ENCODE data around the gene EFNB2.

The EFNB2 gene

GRCh38 chr13:106550570-106551135, 15.2 kb upstream of the EFNB2 start:
- no peak for DNase-seq (ENCODE audit: low spot score)
- no peak for FAIRE-seq

GRCh38 chr13:106548064-106548696, 12.7 kb upstream of the EFNB2 start:
- no peak for DNase-seq (ENCODE audit: low spot score)
- no peak for FAIRE-seq

- no peak for DNase-seq (ENCODE audit: low spot score)
- FAIRE-seq: no peak
These were observed 6.4 kb upstream of the EFNB2 start for GRCh38 chr13:106541826-106542225.

DNA sequence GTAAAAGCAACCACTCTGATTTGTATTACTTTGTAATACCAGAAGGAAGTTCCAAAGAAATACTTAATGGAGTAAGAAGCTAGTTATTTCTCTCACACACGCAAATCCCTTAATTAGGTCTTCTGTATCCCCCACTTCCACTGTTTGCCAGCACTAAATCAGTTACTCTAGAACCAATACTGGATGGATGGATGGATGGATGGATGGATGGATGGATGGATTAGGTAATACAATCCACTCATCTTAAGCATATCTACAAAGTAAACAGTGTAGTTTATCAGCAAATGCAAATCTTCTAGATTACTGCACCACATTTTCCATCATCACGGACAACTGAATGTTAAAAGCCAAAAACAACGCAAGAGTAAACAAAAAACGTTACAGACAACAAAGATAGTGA, 5.2 kb upstream of the EFNB2 start:
- DNase-seq (ENCODE audit: low spot score) (no peak), FAIRE-seq (no peak)

- no peak for FAIRE-seq
- DNase-seq (ENCODE audit: low spot score): no peak
These were observed 2.1 kb upstream of the EFNB2 start for GRCh38 chr13:106537521-106537920.

DNA sequence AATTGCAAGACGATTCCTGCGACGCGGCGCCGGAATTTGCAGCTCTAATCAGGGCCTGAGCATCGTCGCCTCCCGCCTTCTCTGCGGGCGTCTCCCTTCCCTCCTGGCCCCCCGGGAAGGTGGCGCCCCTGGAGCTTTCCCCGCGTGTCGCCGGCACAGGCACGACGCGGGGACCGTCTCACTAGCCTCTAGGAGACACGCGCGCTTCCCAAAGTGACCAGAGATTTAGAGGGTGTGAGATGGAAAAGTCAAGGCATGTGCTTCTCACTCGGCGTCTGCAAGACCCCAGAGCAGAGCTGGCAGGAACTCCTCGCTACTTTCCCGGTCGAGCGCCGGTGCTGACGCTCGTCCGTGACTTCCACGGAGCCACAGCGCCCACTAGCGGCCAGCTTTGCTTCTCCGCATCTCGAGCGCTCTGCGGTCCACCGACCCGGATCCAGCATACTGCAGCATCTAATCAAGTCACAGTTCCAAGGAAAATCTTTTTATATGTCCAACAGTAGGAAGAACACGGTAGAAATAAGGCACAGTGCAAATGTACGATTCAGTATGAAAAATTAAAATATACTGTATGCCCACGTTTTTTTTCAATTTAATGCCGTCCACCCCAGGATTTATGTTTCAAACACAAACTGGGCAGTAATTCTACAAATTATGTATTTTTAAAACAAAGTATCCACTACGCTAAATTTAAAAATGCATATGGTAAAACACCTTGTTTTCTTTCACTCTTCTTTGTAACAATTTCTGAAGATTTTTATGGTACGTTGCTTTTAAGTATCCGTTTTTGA, 977 bp upstream of the EFNB2 start:
- peak; percentile 14 for DNase-seq (ENCODE audit: low spot score)

DNA sequence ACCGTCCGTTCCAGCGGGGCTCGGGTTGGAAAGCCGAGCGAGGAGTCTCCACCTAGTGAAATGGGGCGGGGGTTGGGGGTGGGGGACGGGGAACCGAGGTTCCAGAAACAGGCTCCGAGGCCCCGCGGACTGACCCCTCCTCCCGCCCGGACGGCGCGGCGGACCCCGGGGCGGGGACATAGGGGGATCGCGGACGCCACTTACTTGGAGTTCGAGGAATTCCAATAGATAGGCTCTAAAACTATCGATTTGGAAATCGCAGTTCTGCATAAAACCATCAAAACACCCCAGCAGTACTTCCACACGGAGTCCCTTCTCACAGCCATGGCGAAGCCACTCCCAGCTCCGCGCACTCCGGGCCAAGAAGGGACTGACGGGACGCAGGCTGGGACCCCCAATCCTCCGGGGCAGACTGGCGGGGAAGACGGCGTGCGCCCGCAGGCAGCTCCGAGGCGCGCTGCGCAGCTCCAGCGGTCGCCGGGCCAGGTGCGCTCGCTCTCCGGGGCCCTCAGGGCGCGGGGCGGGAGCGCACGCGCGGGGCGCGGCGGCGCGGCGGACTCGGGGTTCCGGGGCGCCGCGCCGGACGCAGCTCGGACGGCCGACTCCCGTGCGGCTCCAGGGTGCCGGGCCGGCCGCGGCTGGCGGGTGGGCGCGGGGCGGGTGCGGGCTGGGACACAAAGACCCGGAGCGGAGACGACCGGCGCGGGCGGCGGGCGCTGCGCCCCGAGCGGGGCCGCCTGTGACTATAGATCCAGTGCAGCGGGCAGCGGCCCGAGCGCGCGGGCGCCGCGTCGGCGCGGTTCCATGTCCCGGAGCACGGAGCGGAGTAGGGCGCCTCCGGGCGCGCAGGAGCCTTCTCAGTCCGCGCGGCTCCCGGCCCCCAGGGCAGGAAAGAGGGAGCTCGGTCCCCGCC, 567 bp downstream of the EFNB2 start:
- FAIRE-seq: no peak
- no peak for DNase-seq (ENCODE audit: low spot score)

More for the DNA sequence above, 977 bp upstream of the EFNB2 start:
- FAIRE-seq: no peak

DNA sequence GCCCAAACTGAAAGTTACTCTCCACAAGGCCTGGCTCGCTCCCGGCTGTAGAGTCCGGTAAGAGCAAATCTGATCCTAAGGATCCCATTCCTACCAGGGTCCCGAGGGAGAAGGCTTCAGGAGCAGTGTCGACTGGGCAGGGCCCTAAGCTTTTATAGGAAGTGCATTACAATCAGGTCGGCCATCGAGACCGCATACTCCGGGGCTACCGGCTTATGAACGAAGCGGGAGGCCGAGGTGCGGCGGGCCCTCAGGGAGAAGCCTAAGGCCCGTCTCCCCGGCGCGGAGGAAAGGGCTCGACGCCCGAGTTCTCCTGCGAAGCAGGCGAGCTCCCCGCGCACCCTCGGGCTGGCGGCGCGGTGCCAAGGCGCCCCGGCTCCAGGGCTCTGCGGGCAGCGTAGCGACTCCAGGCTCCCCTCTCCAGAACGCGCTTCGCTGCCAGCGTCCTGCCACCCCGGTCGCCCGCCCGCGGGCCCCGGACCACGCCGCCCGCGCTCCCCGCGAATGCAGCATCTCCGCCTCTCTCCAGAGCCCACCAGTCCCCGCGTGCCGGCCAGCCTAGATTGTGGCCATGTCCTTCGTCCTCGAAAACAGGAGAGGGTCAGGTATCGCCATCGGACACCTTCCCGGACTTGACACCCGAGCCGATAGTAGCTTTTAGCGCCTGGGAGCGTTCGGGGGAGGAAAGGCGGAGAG, 1.4 kb downstream of the EFNB2 start:
- DNase-seq (ENCODE audit: low spot score) (no peak), FAIRE-seq (no peak)

GRCh38 chr13:106533101-106533942, 2.1 kb downstream of the EFNB2 start:
- FAIRE-seq: no peak
- DNase-seq (ENCODE audit: low spot score): no peak

- DNase-seq (ENCODE audit: low spot score): no peak
- FAIRE-seq: no peak
These were observed 3.1 kb downstream of the EFNB2 start for GRCh38 chr13:106532111-106532929.

DNA sequence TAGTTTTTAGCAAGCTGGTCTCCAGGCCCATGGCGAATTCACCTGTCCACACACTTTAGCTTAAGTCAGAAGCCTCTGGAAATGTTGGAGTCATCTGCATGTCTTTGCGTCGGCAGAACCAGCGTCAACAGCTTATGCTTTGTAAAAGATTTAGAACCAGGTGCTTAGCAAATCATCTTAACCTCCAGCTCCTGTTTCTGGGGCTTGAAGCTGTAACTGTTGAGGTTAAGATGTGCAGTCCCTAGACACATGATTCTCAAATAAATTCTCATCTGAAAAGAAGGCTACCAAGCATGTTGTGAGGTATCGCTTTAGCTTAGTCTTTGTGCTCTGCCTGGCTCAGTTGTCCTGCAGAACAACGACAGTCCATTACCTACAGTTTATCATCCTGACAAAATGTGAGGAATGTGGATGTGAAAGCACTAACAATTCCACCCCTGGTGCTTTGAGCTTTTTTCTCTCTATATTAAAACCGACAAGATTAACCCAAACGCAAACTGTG, 4.4 kb downstream of the EFNB2 start:
- FAIRE-seq: no peak

GRCh38 chr13:106530171-106530851, 5.2 kb downstream of the EFNB2 start:
- FAIRE-seq (no peak), DNase-seq (ENCODE audit: low spot score) (no peak)

More for the DNA sequence above, 4.4 kb downstream of the EFNB2 start:
- DNase-seq (ENCODE audit: low spot score): no peak

GRCh38 chr13:106529415-106530170, 5.9 kb downstream of the EFNB2 start:
- DNase-seq (ENCODE audit: low spot score) (no peak), FAIRE-seq (no peak)

GRCh38 chr13:106528718-106529414, 6.6 kb downstream of the EFNB2 start:
- DNase-seq (ENCODE audit: low spot score) (no peak), FAIRE-seq (no peak)

DNA sequence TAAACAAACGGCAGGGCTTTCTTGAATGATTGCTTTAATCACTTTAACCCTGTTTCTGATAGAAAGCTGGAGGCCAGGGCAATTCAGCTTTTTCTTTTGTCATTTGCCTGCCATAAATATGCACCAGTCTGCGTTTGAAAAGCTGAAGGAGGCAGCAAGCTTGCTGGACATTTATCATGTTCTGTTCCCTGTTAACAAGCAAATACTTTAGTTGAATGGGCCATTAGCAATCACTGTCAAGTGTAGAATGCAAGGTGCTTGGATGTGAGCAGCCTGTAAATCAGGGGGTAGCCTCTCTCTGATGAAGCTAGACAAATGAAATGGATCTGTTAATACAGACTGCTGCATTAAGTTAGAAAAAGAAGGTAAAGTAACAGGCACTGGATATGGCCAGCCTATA, 7.6 kb downstream of the EFNB2 start:
- FAIRE-seq (no peak), DNase-seq (ENCODE audit: low spot score) (no peak)

GRCh38 chr13:106527445-106527801, 8.0 kb downstream of the EFNB2 start:
- FAIRE-seq (no peak), DNase-seq (ENCODE audit: low spot score) (no peak)
